ENCODE results near the gene ARL2BP. TPM values are rescaled to one million over a fixed set of nuclear protein-coding genes. Genes with fewer than 3 reads are reported as not detected.
A peak's percentile ranks its signal among the peaks of the same experiment; 100 is the strongest.
"Not testable (repeated sequence)": the region's sequence is repeated elsewhere in the genome, so short reads cannot be mapped to it uniquely, and the experiment has no call there.

ARL2BP gene
- total RNA-seq, 4 donors from 2014 or later: 27.8 to 66.2 (median 51.0) TPM

- DNase-seq (ENCODE audit: low spot score in 2 of 2): peak in 1 of 2 donors; percentile 53
- Histone ChIP-seq H3K36me3 (no peaks in the 10 kb centered on the region), H3K27me3 (no peaks in the 10 kb centered on the region), H3K4me3 (no peak overlapping the region), H3K27ac (no peak overlapping the region), H3K9me3 (no peaks in the 10 kb centered on the region), H3K4me1 (peaks cover 32% of the 10 kb centered on the region)
- WGBS: 88% methylated on average over 5 of the region's 5 CpGs
- no peak for TF ChIP-seq EP300 (IDR thresholded peaks at IDR 0.05)
- no peak for TF ChIP-seq POLR2A (IDR thresholded peaks at IDR 0.05)
- TF ChIP-seq POLR2AphosphoS5 (IDR thresholded peaks at IDR 0.05): no peak
- no peak for TF ChIP-seq CTCF (IDR thresholded peaks at IDR 0.05)
Observed at GRCh38 chr16:57271867-57272495, 26.9 kb downstream of the ARL2BP start.

- no peak overlapping the region for H3K4me3 ChIP-seq
- peak in 1 of 2 donors; percentile 27 for DNase-seq (ENCODE audit: low spot score in 2 of 2)
- no peaks in the 10 kb centered on the region for H3K27me3 ChIP-seq
- TF ChIP-seq CTCF (IDR thresholded peaks at IDR 0.05): no peak
- TF ChIP-seq EP300 (IDR thresholded peaks at IDR 0.05): no peak
- TF ChIP-seq POLR2A (IDR thresholded peaks at IDR 0.05): no peak
- TF ChIP-seq POLR2AphosphoS5 (IDR thresholded peaks at IDR 0.05): no peak
- WGBS: no CpG with 5 or more reads among the region's 1 CpG
- no peaks in the 10 kb centered on the region for H3K9me3 ChIP-seq
- H3K27ac ChIP-seq: no peak overlapping the region
- H3K36me3 ChIP-seq: no peaks in the 10 kb centered on the region
- H3K4me1 ChIP-seq: peaks cover 32% of the 10 kb centered on the region
Observed at GRCh38 chr16:57273359-57273758, 28.3 kb downstream of the ARL2BP start.

- Histone ChIP-seq H3K27ac (no peak overlapping the region), H3K4me3 (no peak overlapping the region), H3K9me3 (no peaks in the 10 kb centered on the region), H3K36me3 (no peaks in the 10 kb centered on the region), H3K27me3 (no peaks in the 10 kb centered on the region), H3K4me1 (peaks cover 31% of the 10 kb centered on the region)
- no peak for TF ChIP-seq EP300 (IDR thresholded peaks at IDR 0.05)
- TF ChIP-seq POLR2AphosphoS5 (IDR thresholded peaks at IDR 0.05): no peak
- no peak for TF ChIP-seq CTCF (IDR thresholded peaks at IDR 0.05)
- TF ChIP-seq POLR2A (IDR thresholded peaks at IDR 0.05): no peak
- WGBS: 92% methylated on average over 5 of the region's 5 CpGs
- no peak for DNase-seq (ENCODE audit: low spot score in 2 of 2)
Observed at GRCh38 chr16:57273826-57274225, 28.8 kb downstream of the ARL2BP start.

GRCh38 chr16:57275946-57276345, 30.9 kb downstream of the ARL2BP start:
- H3K27me3 ChIP-seq; H3K4me3 ChIP-seq; H3K9me3 ChIP-seq; H3K36me3 ChIP-seq; DNase-seq (ENCODE audit: low spot score in 2 of 2): not testable (repeated sequence)
- 63% methylated on average over 5 of the region's 5 CpGs for WGBS
- Histone ChIP-seq H3K4me1 (peaks cover 34% of the 10 kb centered on the region), H3K27ac (peak overlapping the region; percentile 76)

- TF ChIP-seq EP300 (IDR thresholded peaks at IDR 0.05) (no peak), CTCF (IDR thresholded peaks at IDR 0.05) (no peak), POLR2A (IDR thresholded peaks at IDR 0.05) (no peak), POLR2AphosphoS5 (IDR thresholded peaks at IDR 0.05) (peak in 2 of 3 donors; percentile 52 to 73)
- 29% methylated on average over 5 of the region's 5 CpGs for WGBS
- Histone ChIP-seq H3K27me3 (no peaks in the 10 kb centered on the region), H3K27ac (peak overlapping the region; percentile 76), H3K9me3 (no peaks in the 10 kb centered on the region), H3K4me3 (no peak overlapping the region), H3K36me3 (no peaks in the 10 kb centered on the region), H3K4me1 (peaks cover 34% of the 10 kb centered on the region)
- DNase-seq (ENCODE audit: low spot score in 2 of 2): peak in 1 of 2 donors; percentile 44
Observed at GRCh38 chr16:57276596-57276995, 31.5 kb downstream of the ARL2BP start.

GRCh38 chr16:57277586-57277985, 32.5 kb downstream of the ARL2BP start:
- Histone ChIP-seq H3K4me1 (peaks cover 34% of the 10 kb centered on the region), H3K4me3 (no peak overlapping the region), H3K9me3 (no peaks in the 10 kb centered on the region), H3K27ac (no peak overlapping the region), H3K27me3 (no peaks in the 10 kb centered on the region), H3K36me3 (no peaks in the 10 kb centered on the region)
- peak in 1 of 2 donors; percentile 48 for DNase-seq (ENCODE audit: low spot score in 2 of 2)
- TF ChIP-seq CTCF (IDR thresholded peaks at IDR 0.05): no peak
- whole genome bisulfite sequencing: 43% methylated on average over 1 of the region's 1 CpG

Data from suprapubic skin (tissue), 4 donors.